Neural progenitor cell (in vitro differentiated cells): ENCODE data around the gene ACRBP. TPM values are rescaled to one million over a fixed set of nuclear protein-coding genes. Genes with fewer than 3 reads are reported as not detected.

Source experiments
- DNase-seq: peaks from one replicate; pipeline ENCODE4 v3.0.0-alpha.2; 2016; ENCODE audit warnings: low spot score
- H2AFZ ChIP-seq: fragments of 200-600 bp; sonication (generic); replicated peaks from 2 replicates; pipeline ENCODE4 v1.6.1; 2016; ENCODE audit warnings: antibody characterized with exemption
- H3F3A ChIP-seq: fragments of 200-600 bp; sonication (generic); 2 replicates; pipeline ENCODE4 v1.6.1; 2016; ENCODE audit warnings: antibody characterized with exemption, low read depth
- H3K27ac ChIP-seq: fragments of 200-600 bp; sonication (generic); 2 replicates; pipeline ENCODE4 v1.5.1; 2016; ENCODE audit warnings: mild to moderate bottlenecking
- H3K27me3 ChIP-seq: fragments of 200-600 bp; sonication (generic); 2 replicates; pipeline ENCODE4 v1.6.1; 2016; ENCODE audit warnings: mild to moderate bottlenecking, moderate library complexity
- H3K36me3 ChIP-seq: fragments of 200-600 bp; sonication (generic); 2 replicates; pipeline ENCODE4 v1.5.1; 2016
- H3K4me1 ChIP-seq: fragments of 200-600 bp; sonication (generic); 2 replicates; pipeline ENCODE4 v1.6.1; 2016; ENCODE audit warnings: mixed run types
- H3K4me2 ChIP-seq: fragments of 200-600 bp; sonication (generic); 2 replicates; pipeline ENCODE4 v1.6.1; 2016
- H3K4me3 ChIP-seq: fragments of 200-600 bp; sonication (generic); 2 replicates; pipeline ENCODE4 v1.5.1; 2016
- H3K79me2 ChIP-seq: fragments of 200-600 bp; sonication (generic); 2 replicates; pipeline ENCODE4 v1.6.1; 2016; ENCODE audit warnings: low read depth
- H3K9ac ChIP-seq: fragments of 200-600 bp; sonication (generic); 2 replicates; pipeline ENCODE4 v1.6.1; 2016
- H3K9me3 ChIP-seq: fragments of 200-600 bp; sonication (generic); 2 replicates; pipeline ENCODE4 v1.5.1; 2016; ENCODE audit warnings: low read depth
- H4K20me1 ChIP-seq: fragments of 200-600 bp; sonication (generic); 2 replicates; pipeline ENCODE4 v1.6.1; 2016; ENCODE audit warnings: low read depth
- H3K27ac Mint-ChIP-seq: 3 replicates; pipeline ENCODE4 v1.8.0; 2021; ENCODE audit warnings: mixed read lengths
- H3K27me3 Mint-ChIP-seq: 2 replicates; pipeline ENCODE4 v1.8.0; 2022; ENCODE audit warnings: low read depth, mild to moderate bottlenecking, inconsistent platforms, moderate library complexity, mixed read lengths; ENCODE audit not compliant: insufficient read depth
- H3K36me3 Mint-ChIP-seq: 3 replicates; pipeline ENCODE4 v1.8.0; 2021; ENCODE audit warnings: mixed read lengths
- H3K4me1 Mint-ChIP-seq: 3 replicates; pipeline ENCODE4 v1.8.0; 2021; ENCODE audit warnings: mixed read lengths
- H3K4me3 Mint-ChIP-seq: 3 replicates; pipeline ENCODE4 v1.8.0; 2021; ENCODE audit warnings: mild to moderate bottlenecking, moderate library complexity, mixed read lengths
- H3K9me3 Mint-ChIP-seq: 3 replicates; pipeline ENCODE4 v1.8.0; 2020; ENCODE audit warnings: mixed read lengths
- CTCF ChIP-seq: fragments of 200-600 bp; sonication (generic); IDR thresholded peaks from 2 replicates; pipeline ENCODE4 v1.5.1; 2017; ENCODE audit warnings: antibody characterized with exemption, mild to moderate bottlenecking
- EZH2 ChIP-seq: fragments of 200-600 bp; sonication (generic); IDR thresholded peaks from 2 replicates; pipeline ENCODE4 v1.6.1; 2017; ENCODE audit warnings: antibody characterized with exemption, mild to moderate bottlenecking, moderate library complexity
- EZH2phosphoT487 ChIP-seq: fragments of 200-600 bp; sonication (generic); IDR thresholded peaks from 2 replicates; pipeline ENCODE4 v1.6.1; 2017; ENCODE audit warnings: antibody characterized with exemption
- total RNA-seq: library from RNA; depleted of rRNA; stranded (reverse); fragments of >200 nt; gene quantifications from 2 replicates; pipeline ENCODE4 v1.2.3, GENCODE V29; 2015; ENCODE audit warnings: low replicate concordance

The ACRBP gene
- total RNA-seq, 1 donor from 2014 or later: 2.7 TPM

- Histone ChIP-seq H3K4me1 (peaks cover 33% of the 10 kb centered on the region), H2AFZ (no peak overlapping the region)
- peaks cover 8% of the 10 kb centered on the region for H3K27me3 Mint-ChIP-seq
These were observed 11.8 kb downstream of the ACRBP start for GRCh38 chr12:6635375-6635855.

GRCh38 chr12:6632026-6632983 lies 14.9 kb downstream of the ACRBP start:
- Histone ChIP-seq H3K4me1 (peaks cover 37% of the 10 kb centered on the region), H4K20me1 (no peaks in the 10 kb centered on the region), H3K9ac (no peak overlapping the region), H3K36me3 (no peaks in the 10 kb centered on the region), H3K4me2 (peak overlapping the region; percentile 46), H3K79me2 (no peaks in the 10 kb centered on the region), H2AFZ (peak overlapping the region; percentile 93), H3F3A (peaks cover 27% of the 10 kb centered on the region), H3K9me3 (no peaks in the 10 kb centered on the region), H3K27ac (peak overlapping the region; percentile 83), H3K27me3 (no peaks in the 10 kb centered on the region), H3K4me3 (no peak overlapping the region)
- Mint-ChIP-seq H3K4me3 (no peak overlapping the region), H3K27me3 (peaks cover 14% of the 10 kb centered on the region), H3K9me3 (no peaks in the 10 kb centered on the region), H3K27ac (peak overlapping the region; percentile 96), H3K4me1 (peaks cover 34% of the 10 kb centered on the region), H3K36me3 (no peaks in the 10 kb centered on the region)
- DNase-seq: peak; percentile 61
- TF ChIP-seq CTCF (no peak), EZH2phosphoT487 (no peak), EZH2 (no peak)

More at GRCh38 chr12:6635375-6635855, 11.8 kb downstream of the ACRBP start:
- H3K36me3 Mint-ChIP-seq: no peaks in the 10 kb centered on the region
- Histone ChIP-seq H3K4me2 (no peak overlapping the region), H3K79me2 (no peaks in the 10 kb centered on the region), H3K27ac (no peak overlapping the region), H3K36me3 (no peaks in the 10 kb centered on the region), H3F3A (peaks cover 23% of the 10 kb centered on the region), H3K4me3 (no peak overlapping the region), H3K27me3 (no peaks in the 10 kb centered on the region), H4K20me1 (no peaks in the 10 kb centered on the region), H3K9ac (no peak overlapping the region), H3K9me3 (no peaks in the 10 kb centered on the region)
- DNase-seq: no peak
- no peak overlapping the region for H3K4me3 Mint-ChIP-seq
- TF ChIP-seq EZH2phosphoT487: no peak
- no peak for TF ChIP-seq CTCF
- no peak for TF ChIP-seq EZH2
- peaks cover 30% of the 10 kb centered on the region for H3K4me1 Mint-ChIP-seq
- H3K27ac Mint-ChIP-seq: peak overlapping the region; percentile 23
- H3K9me3 Mint-ChIP-seq: no peaks in the 10 kb centered on the region

- no peak for TF ChIP-seq CTCF
- peak overlapping the region; percentile 51 for H3K27ac Mint-ChIP-seq
These were observed 15.7 kb downstream of the ACRBP start for GRCh38 chr12:6631549-6631961.

More at GRCh38 chr12:6631549-6631961, 15.7 kb downstream of the ACRBP start:
- no peak overlapping the region for H3K9ac ChIP-seq
- H3K27ac ChIP-seq: peak overlapping the region; percentile 83
- H3K9me3 ChIP-seq: no peaks in the 10 kb centered on the region
- peaks cover 38% of the 10 kb centered on the region for H3K4me1 ChIP-seq
- H4K20me1 ChIP-seq: no peaks in the 10 kb centered on the region
- no peak for DNase-seq
- Mint-ChIP-seq H3K4me3 (no peak overlapping the region), H3K9me3 (no peaks in the 10 kb centered on the region), H3K4me1 (peaks cover 34% of the 10 kb centered on the region), H3K36me3 (no peaks in the 10 kb centered on the region), H3K27me3 (peaks cover 14% of the 10 kb centered on the region)
- peaks cover 27% of the 10 kb centered on the region for H3F3A ChIP-seq
- no peak overlapping the region for H3K4me3 ChIP-seq
- peak overlapping the region; percentile 93 for H2AFZ ChIP-seq
- H3K36me3 ChIP-seq: no peaks in the 10 kb centered on the region
- no peak overlapping the region for H3K4me2 ChIP-seq
- no peaks in the 10 kb centered on the region for H3K79me2 ChIP-seq
- no peaks in the 10 kb centered on the region for H3K27me3 ChIP-seq
